Measurements from ENCODE around the gene ECI1.
A peak's percentile ranks its signal among the peaks of the same experiment; 100 is the strongest.

The ECI1 gene

GRCh38 chr16:2250652-2251295, 613 bp downstream of the ECI1 start:
- Mint-ChIP-seq H3K9me3 (no peaks in the 10 kb centered on the region), H3K27ac (peak overlapping the region; percentile 59), H3K4me3 (peak overlapping the region; percentile 93), H3K36me3 (ENCODE audit: low read depth) (peaks cover 25% of the 10 kb centered on the region), H3K27me3 (ENCODE audit: low read depth, poor library complexity) (no peaks in the 10 kb centered on the region), H3K4me1 (peaks cover 23% of the 10 kb centered on the region)
- TF ChIP-seq, protein P1, sequence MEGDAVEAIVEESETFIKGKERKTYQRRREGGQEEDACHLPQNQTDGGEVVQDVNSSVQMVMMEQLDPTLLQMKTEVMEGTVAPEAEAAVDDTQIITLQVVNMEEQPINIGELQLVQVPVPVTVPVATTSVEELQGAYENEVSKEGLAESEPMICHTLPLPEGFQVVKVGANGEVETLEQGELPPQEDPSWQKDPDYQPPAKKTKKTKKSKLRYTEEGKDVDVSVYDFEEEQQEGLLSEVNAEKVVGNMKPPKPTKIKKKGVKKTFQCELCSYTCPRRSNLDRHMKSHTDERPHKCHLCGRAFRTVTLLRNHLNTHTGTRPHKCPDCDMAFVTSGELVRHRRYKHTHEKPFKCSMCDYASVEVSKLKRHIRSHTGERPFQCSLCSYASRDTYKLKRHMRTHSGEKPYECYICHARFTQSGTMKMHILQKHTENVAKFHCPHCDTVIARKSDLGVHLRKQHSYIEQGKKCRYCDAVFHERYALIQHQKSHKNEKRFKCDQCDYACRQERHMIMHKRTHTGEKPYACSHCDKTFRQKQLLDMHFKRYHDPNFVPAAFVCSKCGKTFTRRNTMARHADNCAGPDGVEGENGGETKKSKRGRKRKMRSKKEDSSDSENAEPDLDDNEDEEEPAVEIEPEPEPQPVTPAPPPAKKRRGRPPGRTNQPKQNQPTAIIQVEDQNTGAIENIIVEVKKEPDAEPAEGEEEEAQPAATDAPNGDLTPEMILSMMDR (IDR thresholded peaks at IDR 0.05) = no peak
- DNase-seq = peak; percentile 30

DNA sequence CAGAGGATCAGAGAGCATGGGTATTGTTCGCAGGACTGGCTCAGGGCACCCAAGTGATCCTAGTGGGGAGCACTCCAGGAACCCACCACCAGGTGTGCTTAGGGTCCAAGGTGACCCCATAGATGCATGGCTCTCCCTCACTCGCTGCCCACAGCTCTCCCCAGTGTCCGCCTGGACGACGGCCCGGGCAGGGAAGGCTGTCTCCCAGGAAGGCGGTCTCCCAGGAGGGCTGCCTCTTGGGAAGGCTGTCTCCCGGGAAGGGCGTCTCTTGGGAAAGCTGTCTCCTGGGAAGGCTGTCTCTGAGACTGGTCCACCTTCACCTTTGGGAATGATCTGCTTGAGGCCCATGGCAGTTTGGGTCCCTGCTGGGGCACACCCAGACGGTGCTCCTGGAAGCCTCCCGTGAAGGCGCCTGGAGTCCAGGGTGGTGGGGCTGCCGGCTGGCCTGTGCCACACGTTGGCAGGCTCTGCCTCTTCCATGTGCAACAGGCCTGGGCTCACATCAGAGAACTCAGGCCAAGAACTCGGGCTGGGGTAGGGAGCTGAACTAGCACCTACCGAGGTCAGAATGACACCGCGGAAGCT, 5.0 kb downstream of the ECI1 start:
- H3K27me3 Mint-ChIP-seq (ENCODE audit: low read depth, poor library complexity) = no peaks in the 10 kb centered on the region
- H3K9me3 Mint-ChIP-seq = no peaks in the 10 kb centered on the region
- H3K4me1 Mint-ChIP-seq = peaks cover 11% of the 10 kb centered on the region
- H3K27ac Mint-ChIP-seq = no peak overlapping the region
- no peak overlapping the region for H3K4me3 Mint-ChIP-seq
- TF ChIP-seq, protein P1 (IDR thresholded peaks at IDR 0.05) = no peak
- H3K36me3 Mint-ChIP-seq (ENCODE audit: low read depth) = peaks cover 18% of the 10 kb centered on the region
- no peak for DNase-seq

GRCh38 chr16:2244926-2245795, 6.2 kb downstream of the ECI1 start:
- Mint-ChIP-seq H3K4me3 (no peak overlapping the region), H3K27ac (peak overlapping the region; percentile 61), H3K27me3 (ENCODE audit: low read depth, poor library complexity) (no peaks in the 10 kb centered on the region), H3K4me1 (peaks cover 3% of the 10 kb centered on the region), H3K36me3 (ENCODE audit: low read depth) (peaks cover 18% of the 10 kb centered on the region), H3K9me3 (no peaks in the 10 kb centered on the region)
- TF ChIP-seq, protein P1 (IDR thresholded peaks at IDR 0.05) = no peak
- no peak for DNase-seq

DNA sequence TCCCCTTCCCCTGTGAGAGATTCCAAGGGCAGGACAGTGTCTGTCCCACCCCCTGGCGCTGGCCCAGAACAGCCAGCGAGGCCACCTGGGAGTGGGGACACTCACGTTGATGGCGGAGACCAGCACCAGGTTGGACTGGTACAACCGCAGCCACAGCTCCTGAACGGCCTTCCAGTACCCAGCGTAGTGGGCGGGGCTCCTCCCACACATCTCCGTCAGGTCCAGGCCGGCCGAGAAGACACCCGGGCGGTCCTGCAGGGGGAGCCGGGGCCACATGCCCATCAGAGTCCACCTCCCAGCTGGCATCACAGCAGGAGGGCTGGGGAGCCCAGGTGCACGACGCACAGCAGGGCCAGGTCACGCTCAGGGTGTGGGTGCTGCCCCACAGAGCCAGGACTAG, 7.1 kb downstream of the ECI1 start:
- Mint-ChIP-seq H3K4me1 (no peaks in the 10 kb centered on the region), H3K36me3 (ENCODE audit: low read depth) (peaks cover 25% of the 10 kb centered on the region), H3K4me3 (no peak overlapping the region), H3K9me3 (no peaks in the 10 kb centered on the region), H3K27ac (no peak overlapping the region), H3K27me3 (ENCODE audit: low read depth, poor library complexity) (peaks cover 4% of the 10 kb centered on the region)
- TF ChIP-seq, protein P1 (IDR thresholded peaks at IDR 0.05) = no peak
- DNase-seq = peak; percentile 47

- Mint-ChIP-seq H3K4me1 (no peaks in the 10 kb centered on the region), H3K4me3 (no peak overlapping the region)
- no peak for DNase-seq
These were observed 7.6 kb downstream of the ECI1 start for GRCh38 chr16:2243781-2244180.

More at GRCh38 chr16:2243781-2244180, 7.6 kb downstream of the ECI1 start:
- Mint-ChIP-seq H3K9me3 (no peaks in the 10 kb centered on the region), H3K27me3 (ENCODE audit: low read depth, poor library complexity) (peaks cover 5% of the 10 kb centered on the region), H3K36me3 (ENCODE audit: low read depth) (peaks cover 25% of the 10 kb centered on the region), H3K27ac (no peak overlapping the region)
- TF ChIP-seq, protein P1 (IDR thresholded peaks at IDR 0.05) = no peak
